GM12872 (cell line): ENCODE measurements around the gene CDKL2.

Source experiments
- CTCF ChIP-seq: IDR thresholded peaks from 3 replicates; pipeline ENCODE4 v1.5.1; 2011; ENCODE audit warnings: low read depth, mild to moderate bottlenecking, low read length, moderate library complexity; ENCODE audit not compliant: insufficient read depth

Gene CDKL2

GRCh38 chr4:75655562-75655961 is 25.2 kb upstream of the CDKL2 start:
- TF ChIP-seq CTCF, result no peak

GRCh38 chr4:75654905-75655304 is 24.6 kb upstream of the CDKL2 start:
- TF ChIP-seq CTCF, result no peak

GRCh38 chr4:75653845-75654503 is 23.6 kb upstream of the CDKL2 start:
- TF ChIP-seq CTCF, result peak; percentile 30; the same call in 1 of the 3 replicates

- no peak for TF ChIP-seq CTCF
These were observed 13.8 kb upstream of the CDKL2 start for GRCh38 chr4:75644095-75644494.

- TF ChIP-seq CTCF, result no peak
These were observed 13.3 kb upstream of the CDKL2 start for GRCh38 chr4:75643651-75644050.

- no peak for TF ChIP-seq CTCF
These were observed 8.9 kb upstream of the CDKL2 start for GRCh38 chr4:75639124-75639695.

GRCh38 chr4:75637827-75638226 is 7.5 kb upstream of the CDKL2 start:
- TF ChIP-seq CTCF, result no peak

- TF ChIP-seq CTCF, result no peak
These were observed 6.8 kb upstream of the CDKL2 start for GRCh38 chr4:75637176-75637575.
